Kidney (tissue), 14 donors: ENCODE measurements around the gene FOXL2. TPM values are rescaled to one million over a fixed set of nuclear protein-coding genes. Genes with fewer than 3 reads are reported as not detected.

ENCODE experiments used
- DNase-seq, 5 donors: peaks; one replicate each; pipeline ENCODE4 v3.0.0-alpha.2; 2013 to 2020
- FAIRE-seq: peaks from 2 replicates; lab custom pipeline; 2012; peaks lifted over from hg19 to GRCh38; lab: Jason Lieb, UNC
- H3K27ac ChIP-seq, 2 donors: one replicate each; pipeline ENCODE4 v1.7.0; 2013; ENCODE audit warnings: low read depth in 2 of 2, low read length in 2 of 2, inconsistent platforms in 1 of 2
- H3K27me3 ChIP-seq: one replicate; pipeline ENCODE4 v1.7.1; 2013; ENCODE audit warnings: low read length, inconsistent platforms; ENCODE audit not compliant: control insufficient read depth, insufficient read depth
- H3K36me3 ChIP-seq, 3 donors: one replicate each; pipeline versions ENCODE4 v1.7.0 to v1.7.1; 2013; ENCODE audit warnings: low read length in 3 of 3, control low read depth in 1 of 3, inconsistent platforms in 1 of 3; ENCODE audit not compliant: insufficient read depth in 3 of 3, control insufficient read depth in 2 of 3
- H3K4me1 ChIP-seq, 3 donors: one replicate each; pipeline versions ENCODE4 v1.7.0 to v1.7.1; 2013; ENCODE audit warnings: low read length in 3 of 3, inconsistent platforms in 1 of 3, low read depth in 1 of 3; ENCODE audit not compliant: control insufficient read depth in 2 of 3, insufficient read depth in 2 of 3
- H3K4me3 ChIP-seq, 3 donors: one replicate each; pipeline versions ENCODE4 v1.7.0 to v1.8.1; 2013; ENCODE audit warnings: low read length in 3 of 3, control low read depth in 1 of 3, inconsistent platforms in 1 of 3
- H3K9ac ChIP-seq, 3 donors: one replicate each; pipeline versions ENCODE4 v1.7.0 to v1.7.1; 2013; ENCODE audit warnings: low read length in 3 of 3, control low read depth in 1 of 3, inconsistent platforms in 1 of 3
- H3K9me3 ChIP-seq, 3 donors: one replicate each; pipeline versions ENCODE4 v1.7.0 to v1.7.1; 2013; ENCODE audit warnings: low read length in 3 of 3, control low read depth in 1 of 3, inconsistent platforms in 1 of 3; ENCODE audit not compliant: control insufficient read depth in 2 of 3, insufficient read depth in 1 of 3
- intact Hi-C: fragments of 100-400 bp; cut with DNase I; formaldehyde crosslinking; loops from one replicate; pipeline ENCODE4 v1.11.1; 2022
- polyA plus RNA-seq: library from polyadenylated mRNA; stranded (reverse); fragments of 350-450 nt; fragmentation: Illumina TruSeq; extraction: RNeasy Lipid Tissue Mini Kit (QIAGEN cat#74804); gene quantifications from one replicate; pipeline ENCODE4 v1.2.3, GENCODE V29; 2014; ENCODE audit warnings: low read depth, low replicate concordance; ENCODE audit not compliant: insufficient read depth
- total RNA-seq: library from RNA; stranded (reverse); fragmentation: NEBNext Ultra II Directional; extraction: Animal tissue kit (Norgen Biotek cat#: 25700); gene quantifications from one replicate; pipeline ENCODE4 v1.2.1, GENCODE V29; 2021
- TF ChIP-seq, protein P1 (sequence below): IDR thresholded peaks from 3 replicates; pipeline ENCODE4 v1.5.1; 2012; ENCODE audit warnings: mild to moderate bottlenecking, moderate library complexity, borderline replicate concordance; ENCODE audit not compliant: insufficient read depth; ENCODE audit errors: extremely low read depth
- donor health status: control.
- donor health status: control.
- donor health status: control.
- donor health status: control.
- donor health status: control.
- donor health status: DM: yes; HTN: yes; CAD: no.
- donor health status: Normal renal cell carcinoma (clear cell type).

Gene FOXL2
- total and polyA plus RNA-seq, 2 donors from 2014 or later, result not detected

DNA sequence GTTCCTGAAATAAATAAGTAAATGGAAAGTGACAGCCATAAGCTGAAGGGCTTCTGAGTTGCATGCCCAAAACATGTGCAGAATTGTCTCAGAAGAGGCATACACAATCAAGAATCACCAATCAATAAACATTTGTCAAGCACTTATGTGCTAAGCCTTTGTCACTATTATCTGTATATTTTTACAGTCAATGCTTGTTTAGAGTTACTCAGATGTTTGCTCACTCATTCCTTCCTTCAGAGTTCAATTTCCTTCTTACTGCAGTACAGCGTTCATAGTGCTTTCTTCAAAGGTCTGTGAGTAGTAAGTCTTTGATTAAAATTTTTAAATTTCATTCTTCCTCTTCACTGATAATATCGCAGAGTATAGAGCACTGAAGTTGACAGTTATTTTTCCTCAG, 17.3 kb upstream of the FOXL2 start:
- intact Hi-C loops, result no loop called here
- FAIRE-seq, result no peak
- Histone ChIP-seq H3K9me3 (peaks cover 0 to 18% (median 0%) of the 10 kb centered on the region in 3 donors), H3K9ac (no peak overlapping the region), H3K27ac (no peak overlapping the region), H3K4me1 (no peaks in the 10 kb centered on the region), H3K4me3 (no peak overlapping the region), H3K36me3 (no peaks in the 10 kb centered on the region), H3K27me3 (peaks cover 7% of the 10 kb centered on the region)
- TF ChIP-seq, protein P1, sequence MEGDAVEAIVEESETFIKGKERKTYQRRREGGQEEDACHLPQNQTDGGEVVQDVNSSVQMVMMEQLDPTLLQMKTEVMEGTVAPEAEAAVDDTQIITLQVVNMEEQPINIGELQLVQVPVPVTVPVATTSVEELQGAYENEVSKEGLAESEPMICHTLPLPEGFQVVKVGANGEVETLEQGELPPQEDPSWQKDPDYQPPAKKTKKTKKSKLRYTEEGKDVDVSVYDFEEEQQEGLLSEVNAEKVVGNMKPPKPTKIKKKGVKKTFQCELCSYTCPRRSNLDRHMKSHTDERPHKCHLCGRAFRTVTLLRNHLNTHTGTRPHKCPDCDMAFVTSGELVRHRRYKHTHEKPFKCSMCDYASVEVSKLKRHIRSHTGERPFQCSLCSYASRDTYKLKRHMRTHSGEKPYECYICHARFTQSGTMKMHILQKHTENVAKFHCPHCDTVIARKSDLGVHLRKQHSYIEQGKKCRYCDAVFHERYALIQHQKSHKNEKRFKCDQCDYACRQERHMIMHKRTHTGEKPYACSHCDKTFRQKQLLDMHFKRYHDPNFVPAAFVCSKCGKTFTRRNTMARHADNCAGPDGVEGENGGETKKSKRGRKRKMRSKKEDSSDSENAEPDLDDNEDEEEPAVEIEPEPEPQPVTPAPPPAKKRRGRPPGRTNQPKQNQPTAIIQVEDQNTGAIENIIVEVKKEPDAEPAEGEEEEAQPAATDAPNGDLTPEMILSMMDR, result no peak
- DNase-seq, result no peak

- intact Hi-C loops, result no loop called here
- Histone ChIP-seq H3K9ac (no peak overlapping the region), H3K9me3 (peaks cover 0 to 18% (median 0%) of the 10 kb centered on the region in 3 donors), H3K36me3 (no peaks in the 10 kb centered on the region), H3K27ac (no peak overlapping the region), H3K4me3 (no peak overlapping the region), H3K27me3 (peaks cover 7% of the 10 kb centered on the region), H3K4me1 (no peaks in the 10 kb centered on the region)
- FAIRE-seq (no peak), DNase-seq (no peak)
- TF ChIP-seq, protein P1, result no peak
Measured at GRCh38 chr3:138962854-138963560, 16.1 kb upstream of the FOXL2 start.

DNA sequence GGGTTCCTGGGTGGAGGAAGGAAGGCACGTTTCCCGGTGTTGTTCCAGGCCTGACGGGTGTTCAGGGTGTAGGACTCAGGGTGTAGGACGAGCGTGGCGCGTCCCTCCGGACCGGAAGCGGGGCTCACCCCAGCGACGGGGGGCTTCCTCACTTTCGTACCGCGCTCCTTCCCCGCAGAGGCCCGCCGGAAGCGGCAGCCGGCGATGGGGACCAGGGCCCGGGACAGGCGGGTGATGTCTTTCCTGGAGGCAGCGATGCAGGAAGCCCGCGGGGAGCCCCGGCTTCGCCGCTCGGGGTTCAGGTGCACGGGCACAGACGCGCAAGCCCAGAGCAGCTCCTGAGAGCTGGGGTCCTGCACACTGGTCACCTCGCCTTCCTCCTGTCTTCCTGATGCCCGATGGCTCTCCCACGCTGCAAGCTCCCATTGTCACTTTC, 13.5 kb upstream of the FOXL2 start:
- DNase-seq, result peak in 2 of 5 donors; percentile 18 to 46
- Histone ChIP-seq H3K36me3 (no peaks in the 10 kb centered on the region), H3K27ac (no peak overlapping the region), H3K9me3 (peaks cover 0 to 18% (median 0%) of the 10 kb centered on the region in 3 donors), H3K4me3 (no peak overlapping the region), H3K9ac (no peak overlapping the region), H3K27me3 (peaks cover 11% of the 10 kb centered on the region), H3K4me1 (no peaks in the 10 kb centered on the region)
- intact Hi-C loops, result no loop called here
- no peak for FAIRE-seq
- TF ChIP-seq, protein P1, result no peak
